Panc1 (cell line): ENCODE measurements around the gene PLPP7.

Experiments used
- POLR2AphosphoS5 ChIP-seq: IDR thresholded peaks from 2 replicates; pipeline ENCODE4 v1.6.1; 2012; ENCODE audit warnings: mild to moderate bottlenecking, low read depth, low read length, moderate library complexity
- SIN3A ChIP-seq: IDR thresholded peaks from 2 replicates; pipeline ENCODE4 v1.6.1; 2012; ENCODE audit warnings: low read depth, mild to moderate bottlenecking, low read length, moderate library complexity, borderline replicate concordance; ENCODE audit not compliant: insufficient read depth
- TCF7L2 ChIP-seq: IDR thresholded peaks from 2 replicates; pipeline ENCODE4 v1.6.1; 2011; ENCODE audit warnings: mild to moderate bottlenecking, low read depth, low read length, inconsistent platforms
- TF ChIP-seq, protein P1 (sequence below): fragments of 450-650 bp; IDR thresholded peaks from 2 replicates; pipeline ENCODE4 v1.5.1; 2017; ENCODE audit warnings: mild to moderate bottlenecking
- TF ChIP-seq, protein P2 (sequence below), 2 experiments: IDR thresholded peaks; 2 replicates each; pipeline ENCODE4 v1.6.1; 2011 to 2012; ENCODE audit warnings: low read depth in 2 of 2, control low read depth in 1 of 2, low read length in 1 of 2, mild to moderate bottlenecking in 1 of 2, moderate library complexity in 1 of 2; ENCODE audit not compliant: insufficient read depth in 1 of 2

DNA sequence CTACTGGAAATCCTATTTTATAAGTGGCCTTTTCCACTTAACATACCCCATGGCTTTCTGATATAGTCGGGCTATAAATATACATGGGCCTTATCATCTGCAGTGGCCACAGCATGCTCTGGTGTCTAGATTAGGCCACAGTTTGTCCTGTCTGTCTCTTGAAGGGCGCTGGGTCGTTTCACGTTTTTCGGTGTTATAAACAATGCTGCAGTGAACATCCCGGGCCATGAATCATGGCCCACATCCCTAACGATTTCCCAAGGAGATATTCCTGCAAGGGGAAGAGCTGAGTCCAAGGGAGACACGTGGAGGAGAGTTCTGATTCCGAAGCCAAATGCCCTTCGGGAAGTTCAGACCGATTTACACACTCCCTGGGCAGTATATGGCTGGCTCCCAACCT, 8.4 kb downstream of the PLPP7 start:
- TF ChIP-seq, protein P1, sequence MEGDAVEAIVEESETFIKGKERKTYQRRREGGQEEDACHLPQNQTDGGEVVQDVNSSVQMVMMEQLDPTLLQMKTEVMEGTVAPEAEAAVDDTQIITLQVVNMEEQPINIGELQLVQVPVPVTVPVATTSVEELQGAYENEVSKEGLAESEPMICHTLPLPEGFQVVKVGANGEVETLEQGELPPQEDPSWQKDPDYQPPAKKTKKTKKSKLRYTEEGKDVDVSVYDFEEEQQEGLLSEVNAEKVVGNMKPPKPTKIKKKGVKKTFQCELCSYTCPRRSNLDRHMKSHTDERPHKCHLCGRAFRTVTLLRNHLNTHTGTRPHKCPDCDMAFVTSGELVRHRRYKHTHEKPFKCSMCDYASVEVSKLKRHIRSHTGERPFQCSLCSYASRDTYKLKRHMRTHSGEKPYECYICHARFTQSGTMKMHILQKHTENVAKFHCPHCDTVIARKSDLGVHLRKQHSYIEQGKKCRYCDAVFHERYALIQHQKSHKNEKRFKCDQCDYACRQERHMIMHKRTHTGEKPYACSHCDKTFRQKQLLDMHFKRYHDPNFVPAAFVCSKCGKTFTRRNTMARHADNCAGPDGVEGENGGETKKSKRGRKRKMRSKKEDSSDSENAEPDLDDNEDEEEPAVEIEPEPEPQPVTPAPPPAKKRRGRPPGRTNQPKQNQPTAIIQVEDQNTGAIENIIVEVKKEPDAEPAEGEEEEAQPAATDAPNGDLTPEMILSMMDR, result no peak
- TF ChIP-seq, protein P2, sequence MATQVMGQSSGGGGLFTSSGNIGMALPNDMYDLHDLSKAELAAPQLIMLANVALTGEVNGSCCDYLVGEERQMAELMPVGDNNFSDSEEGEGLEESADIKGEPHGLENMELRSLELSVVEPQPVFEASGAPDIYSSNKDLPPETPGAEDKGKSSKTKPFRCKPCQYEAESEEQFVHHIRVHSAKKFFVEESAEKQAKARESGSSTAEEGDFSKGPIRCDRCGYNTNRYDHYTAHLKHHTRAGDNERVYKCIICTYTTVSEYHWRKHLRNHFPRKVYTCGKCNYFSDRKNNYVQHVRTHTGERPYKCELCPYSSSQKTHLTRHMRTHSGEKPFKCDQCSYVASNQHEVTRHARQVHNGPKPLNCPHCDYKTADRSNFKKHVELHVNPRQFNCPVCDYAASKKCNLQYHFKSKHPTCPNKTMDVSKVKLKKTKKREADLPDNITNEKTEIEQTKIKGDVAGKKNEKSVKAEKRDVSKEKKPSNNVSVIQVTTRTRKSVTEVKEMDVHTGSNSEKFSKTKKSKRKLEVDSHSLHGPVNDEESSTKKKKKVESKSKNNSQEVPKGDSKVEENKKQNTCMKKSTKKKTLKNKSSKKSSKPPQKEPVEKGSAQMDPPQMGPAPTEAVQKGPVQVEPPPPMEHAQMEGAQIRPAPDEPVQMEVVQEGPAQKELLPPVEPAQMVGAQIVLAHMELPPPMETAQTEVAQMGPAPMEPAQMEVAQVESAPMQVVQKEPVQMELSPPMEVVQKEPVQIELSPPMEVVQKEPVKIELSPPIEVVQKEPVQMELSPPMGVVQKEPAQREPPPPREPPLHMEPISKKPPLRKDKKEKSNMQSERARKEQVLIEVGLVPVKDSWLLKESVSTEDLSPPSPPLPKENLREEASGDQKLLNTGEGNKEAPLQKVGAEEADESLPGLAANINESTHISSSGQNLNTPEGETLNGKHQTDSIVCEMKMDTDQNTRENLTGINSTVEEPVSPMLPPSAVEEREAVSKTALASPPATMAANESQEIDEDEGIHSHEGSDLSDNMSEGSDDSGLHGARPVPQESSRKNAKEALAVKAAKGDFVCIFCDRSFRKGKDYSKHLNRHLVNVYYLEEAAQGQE (IDR thresholded peaks at IDR 0.05; ENCODE audit: insufficient read depth in 1 of 2, low read depth in 2 of 2, low read length in 1 of 2), result no peak
- TF ChIP-seq TCF7L2 (no peak), POLR2AphosphoS5 (no peak), SIN3A (no peak)
